Trophoblast cell (in vitro differentiated cells and primary cell): Measurements from ENCODE around the gene HOXB7.

Source experiments
- DNase-seq, 2 donors: peaks; one replicate each; pipeline ENCODE4 v3.0.0-alpha.2; 2016
- H2AFZ ChIP-seq: 2 replicates; pipeline ENCODE4 v1.6.1; 2013; ENCODE audit warnings: low read length, moderate library complexity, mild to moderate bottlenecking; ENCODE audit not compliant: insufficient read depth, poor library complexity
- H2AK5ac ChIP-seq: 2 replicates; pipeline ENCODE4 v1.6.1; 2013; ENCODE audit warnings: mild to moderate bottlenecking, low read length
- H2BK120ac ChIP-seq: 2 replicates; pipeline ENCODE4 v1.6.1; 2013; ENCODE audit warnings: low read length, mild to moderate bottlenecking, moderate library complexity; ENCODE audit not compliant: insufficient read depth, poor library complexity
- H2BK12ac ChIP-seq: 2 replicates; pipeline ENCODE4 v1.6.1; 2013; ENCODE audit warnings: mild to moderate bottlenecking, low read length, moderate library complexity
- H2BK5ac ChIP-seq: 2 replicates; pipeline ENCODE4 v1.6.1; 2013; ENCODE audit warnings: low read length, low read depth, moderate library complexity, mild to moderate bottlenecking; ENCODE audit not compliant: poor library complexity
- H3K14ac ChIP-seq: 2 replicates; pipeline ENCODE4 v1.6.1; 2013; ENCODE audit warnings: mild to moderate bottlenecking, low read length
- H3K18ac ChIP-seq: 2 replicates; pipeline ENCODE4 v1.6.1; 2013; ENCODE audit warnings: mild to moderate bottlenecking, low read length
- H3K23ac ChIP-seq: 2 replicates; pipeline ENCODE4 v1.6.1; 2013; ENCODE audit warnings: low read length
- H3K27ac ChIP-seq: 2 replicates; pipeline ENCODE4 v1.5.1; 2013; ENCODE audit warnings: low read depth, mild to moderate bottlenecking, inconsistent platforms, low read length, moderate library complexity
- H3K27me3 ChIP-seq: 2 replicates; pipeline ENCODE4 v1.6.1; 2013; ENCODE audit warnings: inconsistent platforms, mild to moderate bottlenecking, low read length, moderate library complexity; ENCODE audit not compliant: insufficient read depth
- H3K36me3 ChIP-seq, 2 experiments: 1 replicate in 1 of 2; 2 replicates in 1 of 2; pipeline ENCODE4 v1.6.1; 2013; ENCODE audit warnings: low read length in 2 of 2, mild to moderate bottlenecking in 2 of 2, moderate library complexity in 1 of 2; ENCODE audit not compliant: insufficient read depth in 2 of 2, control insufficient read depth in 1 of 2
- H3K4ac ChIP-seq: 2 replicates; pipeline ENCODE4 v1.6.1; 2013; ENCODE audit warnings: low read depth, mild to moderate bottlenecking, low read length, moderate library complexity
- H3K4me1 ChIP-seq, 2 experiments: 1 replicate in 1 of 2; 2 replicates in 1 of 2; pipeline ENCODE4 v1.6.1; 2013; ENCODE audit warnings: low read length in 2 of 2, mild to moderate bottlenecking in 2 of 2, moderate library complexity in 1 of 2; ENCODE audit not compliant: insufficient read depth in 2 of 2, control insufficient read depth in 1 of 2
- H3K4me2 ChIP-seq: 2 replicates; pipeline ENCODE4 v1.6.1; 2013; ENCODE audit warnings: inconsistent platforms, mild to moderate bottlenecking, low read length, moderate library complexity
- H3K4me3 ChIP-seq: 2 replicates; pipeline ENCODE4 v1.5.1; 2013; ENCODE audit warnings: mild to moderate bottlenecking, low read depth, low read length, inconsistent platforms
- H3K79me1 ChIP-seq: one replicate; pipeline ENCODE4 v1.6.1; 2013; ENCODE audit warnings: low read length
- H3K79me2 ChIP-seq: 2 replicates; pipeline ENCODE4 v1.6.1; 2013; ENCODE audit warnings: low read length, mild to moderate bottlenecking; ENCODE audit not compliant: control insufficient read depth, insufficient read depth, poor library complexity
- H3K9ac ChIP-seq: 2 replicates; pipeline ENCODE4 v1.6.1; 2013; ENCODE audit warnings: mild to moderate bottlenecking, low read length
- H3K9me3 ChIP-seq: 2 replicates; pipeline ENCODE4 v1.6.1; 2013; ENCODE audit warnings: low read depth, mild to moderate bottlenecking, control low read depth, inconsistent platforms, low read length; ENCODE audit not compliant: insufficient read depth
- H4K12ac ChIP-seq: 2 replicates; pipeline ENCODE4 v1.6.1; 2013; ENCODE audit warnings: low read depth, mild to moderate bottlenecking, low read length, moderate library complexity
- H4K8ac ChIP-seq: 2 replicates; pipeline ENCODE4 v1.6.1; 2013; ENCODE audit warnings: low read depth, mild to moderate bottlenecking, low read length, moderate library complexity
- H4K91ac ChIP-seq: one replicate; pipeline ENCODE4 v1.6.1; 2013; ENCODE audit warnings: low read depth, mild to moderate bottlenecking, low read length, moderate library complexity
- WGBS: extraction: QIAGEN DNeasy Blood & Tissue Kit; methylation state at CpG from one replicate; pipeline ENCODE4 v1.1.7; 2013; ENCODE audit warnings: missing lambda C conversion rate; ENCODE audit not compliant: insufficient read length, insufficient coverage; ENCODE audit errors: extremely low coverage; 5-methylcytosine and 5-hydroxymethylcytosine counted together

HOXB7 gene

DNA sequence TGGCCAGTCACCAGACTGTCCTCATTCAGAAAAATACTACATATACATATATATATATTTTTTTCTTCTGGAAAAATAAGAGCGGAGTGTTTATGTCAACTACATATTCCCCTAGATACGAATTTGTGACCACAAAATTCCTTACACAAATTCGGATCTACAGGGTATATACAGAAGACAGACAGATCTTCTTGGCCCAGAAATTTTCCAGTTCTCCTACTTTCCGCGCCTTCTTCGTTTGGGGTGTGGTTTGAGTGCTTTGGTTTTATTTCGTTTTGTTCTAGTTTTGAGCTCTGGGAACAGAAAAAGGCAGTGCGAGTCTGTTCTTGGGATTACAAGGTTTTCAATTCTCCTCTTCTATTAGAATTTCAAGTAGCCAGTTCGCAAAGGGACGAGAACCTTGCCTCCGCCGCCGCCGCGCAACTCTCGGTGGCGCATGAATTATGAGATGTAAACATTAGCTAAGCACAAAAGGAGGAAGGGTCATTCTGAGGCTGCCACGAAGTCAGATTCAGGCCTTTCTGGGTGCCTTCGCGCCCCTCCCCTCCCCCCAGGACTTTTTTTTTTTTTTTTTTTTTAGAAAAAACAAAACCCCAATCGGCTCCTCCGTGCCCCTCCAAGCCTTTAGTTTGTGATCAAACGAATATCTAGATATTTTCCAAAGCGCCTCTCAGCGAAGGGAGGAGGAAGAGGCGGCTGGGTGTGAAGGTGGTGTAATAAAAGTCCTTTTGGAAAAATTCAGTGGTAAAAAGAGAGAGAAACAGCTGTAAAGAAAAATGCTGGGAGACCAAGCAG lies 30.9 kb downstream of the HOXB7 start:
- no peak overlapping the region for H3K27ac ChIP-seq
- H2AFZ ChIP-seq: no peak overlapping the region
- no peak overlapping the region for H3K14ac ChIP-seq
- no peak overlapping the region for H2BK120ac ChIP-seq
- no peak overlapping the region for H3K4me2 ChIP-seq
- peaks cover 3% of the 10 kb centered on the region for H3K27me3 ChIP-seq
- H3K79me1 ChIP-seq: peaks cover 23% of the 10 kb centered on the region
- H2BK5ac ChIP-seq: no peak overlapping the region
- no peak overlapping the region for H3K9ac ChIP-seq
- H2AK5ac ChIP-seq: no peak overlapping the region
- no peak overlapping the region for H4K12ac ChIP-seq
- H3K18ac ChIP-seq: no peak overlapping the region
- H3K4me3 ChIP-seq: no peak overlapping the region
- no peak overlapping the region for H3K23ac ChIP-seq
- H3K79me2 ChIP-seq: peaks cover 10% of the 10 kb centered on the region
- no CpG with 5 or more reads among the region's 26 CpGs for WGBS
- no peak overlapping the region for H3K4ac ChIP-seq
- DNase-seq: no peak
- H4K91ac ChIP-seq: no peak overlapping the region
- H3K36me3 ChIP-seq: peaks cover 5 to 6% of the 10 kb centered on the region in 2 experiments
- H3K9me3 ChIP-seq: no peaks in the 10 kb centered on the region
- no peak overlapping the region for H4K8ac ChIP-seq
- peaks cover 28 to 29% of the 10 kb centered on the region in 2 experiments for H3K4me1 ChIP-seq
- H2BK12ac ChIP-seq: no peak overlapping the region

DNA sequence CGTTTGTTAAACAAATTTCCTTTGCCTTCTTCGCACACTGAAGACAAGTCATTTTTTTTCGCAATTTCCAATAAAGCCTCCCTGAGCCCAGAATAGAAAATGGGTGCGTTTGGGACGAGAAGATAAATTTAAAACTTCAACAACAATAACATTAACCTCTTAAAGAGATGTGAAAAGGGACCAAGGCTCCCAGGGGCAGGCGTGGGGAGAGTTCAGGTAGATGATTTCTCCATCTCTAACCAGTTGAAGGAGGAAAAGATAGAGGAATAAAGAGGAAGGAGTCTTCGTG lies 31.4 kb downstream of the HOXB7 start:
- peaks cover 21% of the 10 kb centered on the region for H3K79me1 ChIP-seq
- H2AFZ ChIP-seq: no peak overlapping the region
- no peak overlapping the region for H3K23ac ChIP-seq
- no peak overlapping the region for H4K8ac ChIP-seq
- H2AK5ac ChIP-seq: no peak overlapping the region
- no peak overlapping the region for H4K91ac ChIP-seq
- H3K4me2 ChIP-seq: peak overlapping the region; percentile 73
- H3K4me1 ChIP-seq: peaks cover 27 to 28% of the 10 kb centered on the region in 2 experiments
- H2BK120ac ChIP-seq: no peak overlapping the region
- H3K4ac ChIP-seq: no peak overlapping the region
- peaks cover 10% of the 10 kb centered on the region for H3K79me2 ChIP-seq
- H3K27ac ChIP-seq: no peak overlapping the region
- DNase-seq: no peak
- WGBS: no CpG with 5 or more reads among the region's 7 CpGs
- peaks cover 3% of the 10 kb centered on the region for H3K27me3 ChIP-seq
- no peak overlapping the region for H2BK5ac ChIP-seq
- no peak overlapping the region for H3K9ac ChIP-seq
- no peaks in the 10 kb centered on the region for H3K9me3 ChIP-seq
- H3K4me3 ChIP-seq: no peak overlapping the region
- H3K14ac ChIP-seq: no peak overlapping the region
- H2BK12ac ChIP-seq: no peak overlapping the region
- H3K18ac ChIP-seq: no peak overlapping the region
- no peak overlapping the region for H4K12ac ChIP-seq
- H3K36me3 ChIP-seq: peaks cover 5 to 6% of the 10 kb centered on the region in 2 experiments

DNA sequence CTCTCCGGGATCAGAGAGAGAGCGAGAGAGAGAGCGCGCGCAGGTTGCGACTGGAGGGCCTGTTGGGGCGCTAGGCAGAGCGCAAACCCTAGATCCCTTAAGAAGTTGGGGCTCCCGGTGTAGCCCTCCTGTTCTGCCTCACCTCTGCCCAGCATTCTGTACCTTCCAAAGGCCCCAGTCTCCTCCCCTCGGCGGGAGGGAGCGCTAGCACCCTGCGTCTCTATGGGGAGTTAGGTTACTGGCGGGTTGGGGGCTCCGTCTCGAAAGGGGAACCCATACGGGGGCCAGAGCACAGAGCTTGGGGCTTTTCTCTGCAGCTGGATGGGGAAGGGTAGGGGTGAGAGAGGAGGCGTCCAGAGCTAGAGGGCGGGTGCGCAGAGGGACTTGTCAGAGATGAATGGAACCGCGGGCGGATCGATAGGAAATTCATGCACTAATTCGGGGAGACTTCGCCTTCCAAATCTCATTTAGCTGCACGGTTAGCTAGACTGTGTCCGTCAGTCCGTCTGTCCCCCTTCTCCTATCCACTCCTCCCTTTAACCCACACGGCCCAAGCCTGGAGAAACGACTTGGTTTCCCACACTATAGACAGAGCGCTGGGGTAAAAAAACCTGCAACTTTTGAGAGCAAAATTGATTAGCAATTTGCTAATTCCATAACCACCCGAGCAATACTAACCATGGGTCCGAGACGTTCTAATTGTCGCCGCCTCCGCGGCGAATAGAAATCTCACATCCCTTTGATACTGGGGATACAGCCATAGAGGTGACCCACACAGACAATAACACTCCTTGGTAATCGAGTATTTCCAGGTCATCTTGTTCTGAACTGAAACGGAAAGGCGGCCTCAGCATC lies 32.0 kb downstream of the HOXB7 start:
- no peak overlapping the region for H3K27ac ChIP-seq
- H3K36me3 ChIP-seq: peaks cover 5 to 6% of the 10 kb centered on the region in 2 experiments
- WGBS: no CpG with 5 or more reads among the region's 43 CpGs
- H3K23ac ChIP-seq: no peak overlapping the region
- H2AFZ ChIP-seq: peak overlapping the region; percentile 47
- H3K79me2 ChIP-seq: peaks cover 10% of the 10 kb centered on the region
- H3K4ac ChIP-seq: peak overlapping the region; percentile 35
- peak overlapping the region; percentile 73 for H3K4me2 ChIP-seq
- H3K9me3 ChIP-seq: no peaks in the 10 kb centered on the region
- no peak for DNase-seq
- no peaks in the 10 kb centered on the region for H3K27me3 ChIP-seq
- peak overlapping the region; percentile 81 for H3K18ac ChIP-seq
- no peak overlapping the region for H2BK12ac ChIP-seq
- H2BK120ac ChIP-seq: peak overlapping the region; percentile 27
- H4K8ac ChIP-seq: peak overlapping the region; percentile 88
- peaks cover 28 to 29% of the 10 kb centered on the region in 2 experiments for H3K4me1 ChIP-seq
- H3K14ac ChIP-seq: peak overlapping the region; percentile 87
- peak overlapping the region; percentile 18 for H3K9ac ChIP-seq
- peak overlapping the region; percentile 10 for H2AK5ac ChIP-seq
- peak overlapping the region; percentile 78 for H4K12ac ChIP-seq
- peak overlapping the region; percentile 70 for H3K4me3 ChIP-seq
- peak overlapping the region; percentile 58 for H2BK5ac ChIP-seq
- H4K91ac ChIP-seq: peak overlapping the region; percentile 97
- peaks cover 21% of the 10 kb centered on the region for H3K79me1 ChIP-seq

DNA sequence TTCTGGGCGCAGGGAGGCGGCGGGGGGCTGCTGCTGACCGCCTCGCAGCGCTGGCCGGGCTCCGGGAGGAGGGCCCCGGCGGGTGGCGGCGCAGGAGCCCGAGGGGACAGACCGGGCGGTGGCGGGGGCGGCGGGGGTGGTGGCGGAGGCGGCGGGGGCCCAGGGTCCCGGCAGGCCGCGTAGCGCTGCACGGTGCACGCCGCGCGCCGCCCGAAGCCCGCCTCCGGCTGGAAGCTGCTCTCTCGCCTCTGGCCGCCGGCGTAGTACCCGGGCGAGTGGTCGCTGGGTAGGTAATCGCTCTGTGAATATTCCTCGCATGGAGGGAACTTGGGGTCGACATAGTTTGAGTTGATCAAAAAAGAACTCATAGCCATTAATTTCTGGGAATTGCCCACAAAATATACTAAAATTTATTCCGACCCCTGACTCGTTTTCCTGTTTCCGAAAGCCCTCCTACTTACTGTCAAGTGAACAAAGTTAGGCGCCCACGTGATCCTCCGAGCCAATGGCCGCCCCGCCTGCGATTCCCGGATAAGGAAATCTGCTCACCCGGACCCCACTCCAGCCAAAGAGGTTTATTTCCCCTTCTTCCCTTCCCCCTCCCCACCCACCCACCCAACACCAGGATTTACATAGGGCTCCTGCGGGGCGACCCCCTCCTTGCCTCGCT lies 32.7 kb downstream of the HOXB7 start, which contains the start of gene HOXB4:
Gene HOXB4, minus strand, starts transcription at position 405 of the 670 bp plus-strand sequence. Its CDS starts 31 bp downstream, at position 374.
- Histone ChIP-seq H3K23ac (no peak within 1 kb of the TSS), H2BK120ac (peak within 1 kb of the TSS; percentile 70), H3K4me3 (peak within 1 kb of the TSS; percentile 72), H3K14ac (peak within 1 kb of the TSS; percentile 87), H3K4me1 (peaks cover 28 to 33% of the 10 kb centered on the region in 2 experiments), H3K79me1 (peaks cover 21% of the 10 kb centered on the region), H3K36me3 (peaks cover 5 to 6% of the 10 kb centered on the region in 2 experiments), H2BK5ac (peak within 1 kb of the TSS; percentile 58), H4K8ac (peak within 1 kb of the TSS; percentile 88), H3K9ac (peak within 1 kb of the TSS; percentile 18), H4K91ac (peak within 1 kb of the TSS; percentile 97), H3K79me2 (peaks cover 10% of the 10 kb centered on the region), H3K27ac (peak within 1 kb of the TSS; percentile 1), H3K18ac (peak within 1 kb of the TSS; percentile 81), H3K9me3 (no peaks in the 10 kb centered on the region), H2BK12ac (peak within 1 kb of the TSS; percentile 79), H3K4me2 (peak within 1 kb of the TSS; percentile 90), H4K12ac (peak within 1 kb of the TSS; percentile 78), H2AFZ (peak within 1 kb of the TSS; percentile 62), H3K4ac (peak within 1 kb of the TSS; percentile 70), H2AK5ac (peak within 1 kb of the TSS; percentile 63), H3K27me3 (no peaks in the 10 kb centered on the region)
- WGBS: no CpG with 5 or more reads among the region's 58 CpGs
- DNase-seq: peak; percentile 63 to 70
